Activated naive CD8-positive, alpha-beta T cell treated with anti-CD3 and anti-CD28 coated beads, Interleukin-2, amount 10 ng/mL, durations not matched to agents 7 days and 5 days (primary cell): ENCODE data around the gene FAM83E. TPM values are rescaled to one million over a fixed set of nuclear protein-coding genes. Genes with fewer than 3 reads are reported as not detected.
"Not testable (repeated sequence)": the region's sequence is repeated elsewhere in the genome, so short reads cannot be mapped to it uniquely, and the experiment has no call there.

Source experiments
- ATAC-seq: fragments of 150-1000 bp; cut with Tn5 transposase; one replicate; pipeline ENCODE4 v1.10.0; 2021; ENCODE audit warnings: low read depth, moderate library complexity
- POLR2A ChIA-PET: fragments of 350-600 bp; sonication (Branson Sonifier 250); formaldehyde crosslinking; loops from one replicate; lab custom pipeline; 2021; ENCODE audit warnings: antibody characterized with exemption; lab: Charles Lee
- DNase-seq: peaks from one replicate; pipeline ENCODE4 v3.0.0; 2021
- H3K27ac Mint-ChIP-seq: one replicate; pipeline ENCODE4 v1.8.0; 2022; ENCODE audit warnings: mild to moderate bottlenecking, mixed read lengths
- H3K27me3 Mint-ChIP-seq: one replicate; pipeline ENCODE4 v1.8.0; 2022; ENCODE audit warnings: mild to moderate bottlenecking, moderate library complexity, mixed read lengths
- H3K36me3 Mint-ChIP-seq: one replicate; pipeline ENCODE4 v1.8.0; 2021; ENCODE audit warnings: mild to moderate bottlenecking, mixed read lengths
- H3K4me1 Mint-ChIP-seq: one replicate; pipeline ENCODE4 v1.8.0; 2021; ENCODE audit warnings: mixed read lengths
- H3K4me3 Mint-ChIP-seq: one replicate; pipeline ENCODE4 v1.8.0; 2022; ENCODE audit warnings: mild to moderate bottlenecking, moderate library complexity, mixed read lengths
- H3K9me3 Mint-ChIP-seq: one replicate; pipeline ENCODE4 v1.8.0; 2021; ENCODE audit warnings: mixed read lengths
- total RNA-seq, 2 experiments: library from RNA; stranded (reverse); gene quantifications; one replicate each; pipeline ENCODE4 v1.2.3, GENCODE V29; 2021

Gene FAM83E
- 1 to 10 TPM; 2.7 to 3.6 TPM for total RNA-seq

- Mint-ChIP-seq H3K36me3 (peaks cover 21% of the 10 kb centered on the region), H3K4me1 (peaks cover 15% of the 10 kb centered on the region), H3K27me3 (no peaks in the 10 kb centered on the region), H3K27ac (peak within 1 kb of the TSS; percentile 26), H3K9me3 (no peaks in the 10 kb centered on the region), H3K4me3 (no peak within 1 kb of the TSS)
- POLR2A ChIA-PET = interaction anchor here (1.0 kb wide), 1 partner anchor 9 kb away, joined by 3 read pairs; no protein-coding TSS in a partner anchor
- no peak for ATAC-seq
- peak; percentile 32 for DNase-seq
Observed at GRCh38 chr19:48614436-48615230, at the start of gene FAM83E. Gene FAM83E, minus strand, starts transcription at chr19:48615076. Its CDS starts 1,704 bp downstream, at chr19:48613372.

GRCh38 chr19:48664476-48664875 is 49.6 kb upstream of the FAM83E start:
- Mint-ChIP-seq H3K27ac (no peak overlapping the region), H3K4me3 (no peak overlapping the region), H3K4me1 (peaks cover 8% of the 10 kb centered on the region), H3K36me3 (peaks cover 2% of the 10 kb centered on the region), H3K9me3 (peaks cover 3% of the 10 kb centered on the region), H3K27me3 (no peaks in the 10 kb centered on the region)
- POLR2A ChIA-PET = no interaction called here
- no peak for DNase-seq
- ATAC-seq = no peak

GRCh38 chr19:48663667-48664066 is 48.8 kb upstream of the FAM83E start:
- Mint-ChIP-seq H3K9me3 (peaks cover under 1% of the 10 kb centered on the region), H3K27me3 (no peaks in the 10 kb centered on the region), H3K27ac (no peak overlapping the region), H3K4me1 (peaks cover 6% of the 10 kb centered on the region), H3K4me3 (no peak overlapping the region), H3K36me3 (no peaks in the 10 kb centered on the region)
- POLR2A ChIA-PET = no interaction called here
- DNase-seq = no peak
- no peak for ATAC-seq

GRCh38 chr19:48661711-48662090 is 46.8 kb upstream of the FAM83E start:
- peaks cover 6% of the 10 kb centered on the region for H3K4me1 Mint-ChIP-seq
- POLR2A ChIA-PET = interaction anchor here (0.5 kb wide), 1 partner anchor 43 kb away, joined by 3 read pairs; no protein-coding TSS in a partner anchor
- ATAC-seq (no peak), DNase-seq (no peak)
- H3K27me3 Mint-ChIP-seq = peaks cover 5% of the 10 kb centered on the region
- H3K9me3 Mint-ChIP-seq = no peaks in the 10 kb centered on the region
- H3K4me3 Mint-ChIP-seq = no peak overlapping the region
- H3K27ac Mint-ChIP-seq = no peak overlapping the region
- H3K36me3 Mint-ChIP-seq = no peaks in the 10 kb centered on the region

- POLR2A ChIA-PET = interaction anchor here (0.5 kb wide), 1 partner anchor 1206 kb away, joined by 3 read pairs; the partner anchor contains the start of gene PNKP
- peak; percentile 93 for ATAC-seq
Observed at GRCh38 chr19:48660852-48661710, 46.2 kb upstream of the FAM83E start.

GRCh38 chr19:48659768-48660167 is 44.9 kb upstream of the FAM83E start:
- POLR2A ChIA-PET = no interaction called here
- Mint-ChIP-seq H3K9me3 (no peaks in the 10 kb centered on the region), H3K36me3 (no peaks in the 10 kb centered on the region), H3K4me3 (no peak overlapping the region), H3K27ac (peak overlapping the region; percentile 30), H3K4me1 (peaks cover 6% of the 10 kb centered on the region), H3K27me3 (peaks cover 5% of the 10 kb centered on the region)
- ATAC-seq (no peak), DNase-seq (no peak)

More at GRCh38 chr19:48660852-48661710, 46.2 kb upstream of the FAM83E start:
- Mint-ChIP-seq H3K27me3 (peaks cover 5% of the 10 kb centered on the region), H3K4me3 (peak overlapping the region; percentile 65), H3K9me3 (no peaks in the 10 kb centered on the region), H3K36me3 (no peaks in the 10 kb centered on the region), H3K27ac (peak overlapping the region; percentile 92), H3K4me1 (peaks cover 6% of the 10 kb centered on the region)
- DNase-seq = peak; percentile 78

- H3K27ac Mint-ChIP-seq = no peak overlapping the region
- H3K4me1 Mint-ChIP-seq = peaks cover 6% of the 10 kb centered on the region
- H3K36me3 Mint-ChIP-seq = no peaks in the 10 kb centered on the region
- H3K4me3 Mint-ChIP-seq = no peak overlapping the region
- H3K9me3 Mint-ChIP-seq = no peaks in the 10 kb centered on the region
- DNase-seq (no peak), ATAC-seq (no peak)
- peaks cover 5% of the 10 kb centered on the region for H3K27me3 Mint-ChIP-seq
- POLR2A ChIA-PET = no interaction called here
Observed at GRCh38 chr19:48658483-48658882, 43.6 kb upstream of the FAM83E start.

GRCh38 chr19:48657828-48658227 is 43.0 kb upstream of the FAM83E start:
- H3K9me3 Mint-ChIP-seq, H3K27ac Mint-ChIP-seq, POLR2A ChIA-PET, H3K4me1 Mint-ChIP-seq, DNase-seq, H3K36me3 Mint-ChIP-seq, H3K4me3 Mint-ChIP-seq, ATAC-seq, H3K27me3 Mint-ChIP-seq: not testable (repeated sequence)

GRCh38 chr19:48656840-48657474 is 42.1 kb upstream of the FAM83E start:
- Mint-ChIP-seq H3K9me3 (no peaks in the 10 kb centered on the region), H3K27me3 (peaks cover 5% of the 10 kb centered on the region), H3K27ac (no peak overlapping the region), H3K4me3 (no peak overlapping the region), H3K4me1 (peaks cover 8% of the 10 kb centered on the region), H3K36me3 (no peaks in the 10 kb centered on the region)
- DNase-seq (no peak), ATAC-seq (no peak)
- POLR2A ChIA-PET = no interaction called here

GRCh38 chr19:48654299-48655059 is 39.6 kb upstream of the FAM83E start:
- DNase-seq (no peak), ATAC-seq (no peak)
- Mint-ChIP-seq H3K4me3 (no peak overlapping the region), H3K27ac (no peak overlapping the region), H3K9me3 (no peaks in the 10 kb centered on the region), H3K36me3 (no peaks in the 10 kb centered on the region), H3K4me1 (peaks cover 4% of the 10 kb centered on the region), H3K27me3 (peaks cover 5% of the 10 kb centered on the region)
- POLR2A ChIA-PET = interaction anchor here (0.6 to 1.1 kb wide), 2 partner anchors 146 to 188 kb away, joined by 3 to 4 read pairs; no protein-coding TSS in a partner anchor

GRCh38 chr19:48651683-48652048 is 36.8 kb upstream of the FAM83E start:
- no peak for ATAC-seq
- DNase-seq = no peak
- H3K27ac Mint-ChIP-seq = no peak overlapping the region
- no peaks in the 10 kb centered on the region for H3K36me3 Mint-ChIP-seq
- no peaks in the 10 kb centered on the region for H3K27me3 Mint-ChIP-seq
- H3K4me3 Mint-ChIP-seq = no peak overlapping the region
- no peaks in the 10 kb centered on the region for H3K9me3 Mint-ChIP-seq
- POLR2A ChIA-PET = no interaction called here
- H3K4me1 Mint-ChIP-seq = peaks cover 16% of the 10 kb centered on the region

GRCh38 chr19:48650974-48651682 is 36.3 kb upstream of the FAM83E start:
- Mint-ChIP-seq H3K4me3 (no peak overlapping the region), H3K27ac (peak overlapping the region; percentile 19)
- POLR2A ChIA-PET = no interaction called here

More at GRCh38 chr19:48650974-48651682, 36.3 kb upstream of the FAM83E start:
- Mint-ChIP-seq H3K9me3 (no peaks in the 10 kb centered on the region), H3K27me3 (no peaks in the 10 kb centered on the region), H3K36me3 (no peaks in the 10 kb centered on the region), H3K4me1 (peaks cover 19% of the 10 kb centered on the region)
- ATAC-seq = no peak
- DNase-seq = no peak
